Activated CD4-positive, alpha-beta memory T cell treated with anti-CD3 and anti-CD28 coated beads for 36 hours (primary cell): ENCODE results near the gene LRRC4B. TPM values are rescaled to one million over a fixed set of nuclear protein-coding genes. Genes with fewer than 3 reads are reported as not detected.
A peak's percentile ranks its signal among the peaks of the same experiment; 100 is the strongest.

Experiments used
- CTCF ChIA-PET: fragments of 350-600 bp; sonication (Branson Sonifier 250); formaldehyde crosslinking; loops from one replicate; lab custom pipeline; 2021; ENCODE audit warnings: antibody characterized with exemption, inconsistent platforms; lab: Charles Lee
- POLR2A ChIA-PET: fragments of 350-600 bp; sonication (Branson Sonifier 250); formaldehyde crosslinking; loops from one replicate; lab custom pipeline; 2021; ENCODE audit warnings: antibody characterized with exemption; lab: Charles Lee
- DNase-seq: peaks from one replicate; pipeline ENCODE4 v3.0.0-alpha.2; 2020
- H3K27ac Mint-ChIP-seq: one replicate; pipeline ENCODE4 v1.8.0; 2021; ENCODE audit warnings: mixed read lengths
- H3K27me3 Mint-ChIP-seq: one replicate; pipeline ENCODE4 v1.8.0; 2021; ENCODE audit warnings: mixed read lengths
- H3K36me3 Mint-ChIP-seq: one replicate; pipeline ENCODE4 v1.8.0; 2021; ENCODE audit warnings: mixed read lengths
- H3K4me1 Mint-ChIP-seq: one replicate; pipeline ENCODE4 v1.8.0; 2021; ENCODE audit warnings: low read depth, mixed read lengths
- H3K4me3 Mint-ChIP-seq: one replicate; pipeline ENCODE4 v1.8.0; 2021; ENCODE audit warnings: mild to moderate bottlenecking, mixed read lengths
- H3K9me3 Mint-ChIP-seq: one replicate; pipeline ENCODE4 v1.8.0; 2021; ENCODE audit warnings: mixed read lengths
- intact Hi-C: fragments of 100-400 bp; cut with micrococcal nuclease; formaldehyde crosslinking; loops from one replicate; pipeline ENCODE4 v1.15.1; 2023
- total RNA-seq, 2 experiments: library from RNA; stranded (reverse); gene quantifications; one replicate each; pipeline ENCODE4 v1.2.3, GENCODE V29; 2021

LRRC4B gene
- total RNA-seq, 2 experiments from 2014 or later: not detected

GRCh38 chr19:50506700-50507099, 61.5 kb downstream of the LRRC4B start:
- intact Hi-C loops: no loop called here
- Mint-ChIP-seq H3K9me3 (no peaks in the 10 kb centered on the region), H3K27me3 (no peaks in the 10 kb centered on the region), H3K4me1 (peaks cover 13% of the 10 kb centered on the region), H3K4me3 (no peak overlapping the region), H3K27ac (no peak overlapping the region), H3K36me3 (peaks cover 4% of the 10 kb centered on the region)
- POLR2A ChIA-PET: no interaction called here
- DNase-seq: no peak
- CTCF ChIA-PET: no interaction called here

DNA sequence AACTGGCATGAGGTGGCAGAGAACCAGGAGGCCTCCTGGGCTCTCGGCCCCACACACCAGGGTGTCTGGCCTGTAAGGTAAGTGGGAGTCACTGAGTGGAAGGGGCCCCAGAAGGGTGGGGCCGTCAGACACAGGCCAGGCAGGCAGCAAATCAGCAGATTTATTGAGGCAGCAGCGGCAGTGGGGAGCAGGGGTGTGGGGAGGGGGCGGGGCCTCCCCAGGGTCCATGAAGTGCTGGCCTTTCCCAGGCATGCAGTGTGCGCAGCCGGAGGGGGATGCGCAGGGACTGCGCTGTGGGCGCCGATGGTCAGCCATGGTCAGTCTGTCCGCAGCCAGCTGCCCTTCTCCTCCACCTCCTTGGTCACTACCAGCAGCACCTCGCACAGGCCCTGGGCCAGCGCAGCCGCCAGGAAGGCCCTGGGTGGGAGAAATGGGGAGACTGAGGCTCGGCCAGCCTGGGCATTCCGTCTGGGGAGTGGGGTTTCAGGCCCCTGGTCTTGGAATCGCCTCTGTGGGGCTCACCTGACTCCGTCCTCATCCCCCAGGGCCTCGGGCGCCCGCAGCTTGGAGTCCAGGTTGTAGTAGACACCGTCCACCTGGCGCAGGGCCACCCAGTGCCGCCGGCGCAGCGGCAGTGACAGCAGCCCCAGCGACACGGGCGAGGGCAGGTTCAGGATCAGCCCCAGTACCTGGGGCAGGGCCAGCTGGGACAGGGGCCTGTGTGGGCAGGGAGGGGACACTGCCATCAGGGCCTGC, 62.2 kb downstream of the LRRC4B start:
- Mint-ChIP-seq H3K9me3 (no peaks in the 10 kb centered on the region), H3K27ac (no peak overlapping the region), H3K36me3 (peaks cover 4% of the 10 kb centered on the region), H3K4me3 (no peak overlapping the region), H3K27me3 (no peaks in the 10 kb centered on the region), H3K4me1 (peaks cover 9% of the 10 kb centered on the region)
- ChIA-PET CTCF (no interaction called here), POLR2A (no interaction called here)
- no peak for DNase-seq
- intact Hi-C loops: no loop called here

- Mint-ChIP-seq H3K4me1 (no peaks in the 10 kb centered on the region), H3K9me3 (no peaks in the 10 kb centered on the region), H3K4me3 (no peak overlapping the region), H3K27ac (no peak overlapping the region), H3K36me3 (peaks cover 1% of the 10 kb centered on the region), H3K27me3 (no peaks in the 10 kb centered on the region)
- no peak for DNase-seq
- intact Hi-C loops: no loop called here
- ChIA-PET POLR2A (no interaction called here), CTCF (no interaction called here)
These were observed 66.4 kb downstream of the LRRC4B start for GRCh38 chr19:50501568-50502475.

- intact Hi-C loops: no loop called here
- H3K4me3 Mint-ChIP-seq: no peak overlapping the region
These were observed 67.1 kb downstream of the LRRC4B start for GRCh38 chr19:50501186-50501567.

GRCh38 chr19:50500753-50501151, 67.5 kb downstream of the LRRC4B start:
- DNase-seq: no peak
- H3K27me3 Mint-ChIP-seq: no peaks in the 10 kb centered on the region
- no peak overlapping the region for H3K4me3 Mint-ChIP-seq
- ChIA-PET POLR2A (no interaction called here), CTCF (interaction anchor here (1.2 to 1.5 kb wide), 2 partner anchors 14 to 283 kb away, joined by 3 to 4 read pairs; no protein-coding TSS in a partner anchor)
- peaks cover 1% of the 10 kb centered on the region for H3K36me3 Mint-ChIP-seq
- no peaks in the 10 kb centered on the region for H3K9me3 Mint-ChIP-seq
- H3K4me1 Mint-ChIP-seq: no peaks in the 10 kb centered on the region
- intact Hi-C loops: no loop called here
- H3K27ac Mint-ChIP-seq: no peak overlapping the region

More at GRCh38 chr19:50501186-50501567, 67.1 kb downstream of the LRRC4B start:
- CTCF ChIA-PET: interaction anchor here (1.5 kb wide), 1 partner anchor 15 kb away, joined by 4 read pairs; no protein-coding TSS in a partner anchor
- Mint-ChIP-seq H3K9me3 (no peaks in the 10 kb centered on the region), H3K4me1 (no peaks in the 10 kb centered on the region), H3K27me3 (no peaks in the 10 kb centered on the region), H3K27ac (no peak overlapping the region), H3K36me3 (peaks cover 1% of the 10 kb centered on the region)
- no peak for DNase-seq
- POLR2A ChIA-PET: no interaction called here

- CTCF ChIA-PET: interaction anchor here (1.2 to 1.5 kb wide), 2 partner anchors 14 to 284 kb away, joined by 3 to 4 read pairs; no protein-coding TSS in a partner anchor
- POLR2A ChIA-PET: no interaction called here
- no peaks in the 10 kb centered on the region for H3K27me3 Mint-ChIP-seq
- intact Hi-C loops: no loop called here
- H3K27ac Mint-ChIP-seq: no peak overlapping the region
- DNase-seq: peak; percentile 23
- no peaks in the 10 kb centered on the region for H3K4me1 Mint-ChIP-seq
- peaks cover 1% of the 10 kb centered on the region for H3K36me3 Mint-ChIP-seq
- H3K4me3 Mint-ChIP-seq: no peak overlapping the region
- no peaks in the 10 kb centered on the region for H3K9me3 Mint-ChIP-seq
These were observed 68.0 kb downstream of the LRRC4B start for GRCh38 chr19:50500060-50500752.

DNA sequence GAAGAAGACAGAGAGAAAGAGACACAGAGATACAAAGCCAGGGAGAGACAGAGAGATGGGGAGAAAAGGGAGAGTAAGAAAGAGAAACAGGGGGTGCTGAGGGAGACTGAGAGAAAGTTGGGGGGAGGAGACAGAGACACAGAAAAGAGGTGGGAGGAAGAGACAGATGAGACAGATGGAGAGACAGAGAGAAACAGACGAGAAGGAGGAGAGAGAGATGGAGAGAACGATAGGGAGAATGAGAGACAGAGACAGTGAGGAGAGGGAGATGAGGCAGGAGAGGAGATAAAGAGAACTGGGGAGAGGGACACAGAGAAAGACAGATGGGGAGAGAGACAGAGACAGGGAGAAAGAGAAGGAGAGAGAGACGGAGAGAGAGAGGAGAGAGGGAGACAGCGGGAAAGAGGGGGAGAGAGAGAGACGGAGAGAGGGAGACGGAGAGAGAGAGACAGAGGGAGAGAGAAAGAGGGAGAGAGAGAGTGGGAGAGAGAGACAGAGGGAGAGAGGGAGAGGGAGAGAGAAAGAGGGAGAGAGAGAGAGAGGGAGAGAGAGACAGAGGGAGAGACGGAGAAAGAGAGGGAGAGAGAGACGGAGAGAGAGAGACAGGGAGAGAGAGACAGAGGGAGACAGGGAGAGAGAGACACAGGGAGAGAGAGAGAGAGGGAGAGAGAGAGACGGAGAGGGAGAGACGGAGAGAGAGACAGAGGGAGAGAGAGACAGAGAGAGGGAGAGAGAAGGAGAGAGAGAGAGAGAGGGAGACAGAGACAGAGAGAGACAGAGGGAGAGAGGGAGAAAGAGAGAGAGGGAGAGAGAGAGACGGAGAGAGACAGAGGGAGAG, 69.8 kb downstream of the LRRC4B start:
- ChIA-PET POLR2A (no interaction called here), CTCF (no interaction called here)
- Mint-ChIP-seq H3K27ac (no peak overlapping the region), H3K27me3 (no peaks in the 10 kb centered on the region), H3K9me3 (no peaks in the 10 kb centered on the region), H3K36me3 (peaks cover 1% of the 10 kb centered on the region), H3K4me1 (no peaks in the 10 kb centered on the region), H3K4me3 (no peak overlapping the region)
- intact Hi-C loops: no loop called here
- DNase-seq: no peak

GRCh38 chr19:50497022-50497405, 71.2 kb downstream of the LRRC4B start:
- Mint-ChIP-seq H3K36me3 (peaks cover 1% of the 10 kb centered on the region), H3K4me3 (no peak overlapping the region), H3K27me3 (no peaks in the 10 kb centered on the region), H3K27ac (no peak overlapping the region), H3K4me1 (peaks cover 4% of the 10 kb centered on the region), H3K9me3 (no peaks in the 10 kb centered on the region)
- intact Hi-C loops: no loop called here
- CTCF ChIA-PET: interaction anchor here (0.5 kb wide), 2 partner anchors 39 to 70 kb away, joined by 3 to 4 read pairs; no protein-coding TSS in a partner anchor
- POLR2A ChIA-PET: no interaction called here
- DNase-seq: no peak

DNA sequence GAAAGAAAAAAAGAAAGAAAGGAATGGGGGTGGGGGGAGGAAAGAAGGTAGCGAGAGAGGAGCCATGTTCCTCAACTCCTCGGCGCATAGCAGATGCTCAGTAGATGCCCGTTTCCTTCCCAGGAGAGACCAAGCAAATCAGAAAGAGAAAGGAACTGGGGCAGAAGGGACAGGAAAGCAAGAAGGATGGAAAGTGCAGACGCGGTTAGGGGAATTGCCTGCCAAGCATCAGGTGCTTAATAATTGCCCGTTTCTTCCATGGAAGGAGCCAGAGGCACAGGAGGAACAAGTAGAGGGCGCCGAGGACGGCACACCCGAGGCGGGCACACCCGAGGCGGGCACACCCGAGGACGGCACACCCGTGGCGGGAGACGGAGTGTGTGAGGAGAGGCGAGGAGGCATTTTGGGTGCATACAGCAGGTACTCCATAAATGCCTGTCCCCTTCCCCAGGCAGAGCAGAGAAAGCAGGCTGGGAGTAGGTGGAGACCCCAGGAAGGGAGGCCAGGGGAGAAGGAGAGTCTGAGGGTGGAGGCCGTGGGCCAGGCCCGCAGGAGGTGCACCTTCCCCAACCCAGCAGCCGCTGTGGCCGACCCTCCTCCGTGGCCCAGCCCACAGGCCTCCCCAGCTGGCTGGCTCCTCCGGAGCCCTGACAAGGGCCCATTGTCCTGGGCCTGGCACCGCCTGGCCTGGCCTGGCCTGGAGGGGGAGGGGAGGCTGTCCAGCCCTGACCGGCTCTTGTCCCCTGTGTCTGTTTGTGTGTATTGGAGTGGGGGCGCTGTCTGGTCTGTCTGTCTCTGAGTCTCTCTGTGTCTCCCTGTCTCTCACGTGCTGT, 71.8 kb downstream of the LRRC4B start:
- Mint-ChIP-seq H3K27ac (no peak overlapping the region), H3K4me3 (no peak overlapping the region), H3K4me1 (peaks cover 10% of the 10 kb centered on the region), H3K9me3 (no peaks in the 10 kb centered on the region), H3K27me3 (no peaks in the 10 kb centered on the region), H3K36me3 (no peaks in the 10 kb centered on the region)
- POLR2A ChIA-PET: interaction anchor here (0.7 kb wide), 1 partner anchor 19 kb away, joined by 3 read pairs; no protein-coding TSS in a partner anchor
- intact Hi-C loops: no loop called here
- CTCF ChIA-PET: interaction anchor here (0.5 kb wide), 2 partner anchors 39 to 69 kb away, joined by 3 to 4 read pairs; no protein-coding TSS in a partner anchor
- no peak for DNase-seq

- H3K4me1 Mint-ChIP-seq: peaks cover 19% of the 10 kb centered on the region
- H3K27me3 Mint-ChIP-seq: no peaks in the 10 kb centered on the region
- no peak overlapping the region for H3K27ac Mint-ChIP-seq
- CTCF ChIA-PET: no interaction called here
- POLR2A ChIA-PET: no interaction called here
- intact Hi-C loops: no loop called here
- no peak for DNase-seq
- H3K9me3 Mint-ChIP-seq: no peaks in the 10 kb centered on the region
- H3K36me3 Mint-ChIP-seq: no peaks in the 10 kb centered on the region
- H3K4me3 Mint-ChIP-seq: no peak overlapping the region
These were observed 73.2 kb downstream of the LRRC4B start for GRCh38 chr19:50495020-50495531.
